Stimulated activated naive CD8-positive, alpha-beta T cell treated with anti-CD3 and anti-CD28 coated beads, Interleukin-15, Interleukin-2, amounts not matched to agents 100 ng/mL and 50 ng/mL, for 24 hours (primary cell): Measurements from ENCODE around the gene TRIP11.
"Not testable (repeated sequence)": the region's sequence is repeated elsewhere in the genome, so short reads cannot be mapped to it uniquely, and the experiment has no call there.

ENCODE experiments used
- H3K27ac Mint-ChIP-seq: one replicate; pipeline ENCODE4 v1.8.0; 2021; ENCODE audit warnings: mild to moderate bottlenecking, mixed read lengths
- H3K27me3 Mint-ChIP-seq: one replicate; pipeline ENCODE4 v1.8.0; 2021; ENCODE audit warnings: mixed read lengths
- H3K36me3 Mint-ChIP-seq: one replicate; pipeline ENCODE4 v1.8.0; 2021; ENCODE audit warnings: low read depth, mixed read lengths
- H3K4me1 Mint-ChIP-seq: one replicate; pipeline ENCODE4 v1.8.0; 2021; ENCODE audit warnings: low read depth, mixed read lengths
- H3K4me3 Mint-ChIP-seq: one replicate; pipeline ENCODE4 v1.8.0; 2021; ENCODE audit warnings: mild to moderate bottlenecking, mixed read lengths
- H3K9me3 Mint-ChIP-seq: one replicate; pipeline ENCODE4 v1.8.0; 2021; ENCODE audit warnings: mixed read lengths

TRIP11 gene

DNA sequence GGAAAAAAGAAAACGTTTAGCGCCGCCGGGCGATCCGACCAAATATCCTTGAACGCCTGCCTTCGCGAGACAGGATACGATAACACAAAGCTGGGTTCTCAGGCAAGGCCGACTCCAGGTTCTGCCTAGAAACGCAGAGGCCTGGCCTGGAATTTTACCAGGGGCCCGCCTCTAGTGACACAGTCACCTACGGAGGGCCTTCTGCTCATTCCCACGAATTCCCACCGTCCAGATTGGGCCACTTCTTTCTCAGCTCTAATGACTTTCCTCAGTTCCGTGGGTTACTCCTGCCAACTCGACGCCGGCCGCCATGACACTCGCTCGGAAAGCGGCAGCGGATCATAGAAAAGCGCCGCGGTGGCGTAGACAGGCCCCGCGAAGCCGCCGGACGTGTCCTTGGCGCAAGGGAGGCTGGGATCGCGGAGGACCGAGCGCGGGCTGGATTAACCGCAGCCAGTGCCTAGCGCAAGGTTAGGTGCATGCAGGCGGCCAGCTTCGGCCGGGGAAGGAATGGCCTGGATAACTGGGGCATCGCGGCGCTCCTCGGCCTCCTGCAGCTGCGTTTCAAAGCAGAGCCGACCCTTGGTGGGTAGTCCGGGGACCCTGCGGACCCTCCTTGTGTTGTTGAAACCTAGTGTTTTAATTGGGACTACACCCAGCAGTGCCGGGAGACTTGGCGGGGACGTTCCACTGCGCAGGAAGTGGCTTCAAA is at the start of gene TRIP11:
Gene TRIP11, minus strand, starts transcription at position 341 of the 712 bp plus-strand sequence. CDS start 374 bp downstream, outside the sequence.
- Mint-ChIP-seq H3K27me3 (no peaks in the 10 kb centered on the region), H3K4me3 (peak within 1 kb of the TSS; percentile 96), H3K4me1 (peaks cover 37% of the 10 kb centered on the region), H3K27ac (peak within 1 kb of the TSS; percentile 97), H3K9me3 (no peaks in the 10 kb centered on the region), H3K36me3 (peaks cover 11% of the 10 kb centered on the region)

DNA sequence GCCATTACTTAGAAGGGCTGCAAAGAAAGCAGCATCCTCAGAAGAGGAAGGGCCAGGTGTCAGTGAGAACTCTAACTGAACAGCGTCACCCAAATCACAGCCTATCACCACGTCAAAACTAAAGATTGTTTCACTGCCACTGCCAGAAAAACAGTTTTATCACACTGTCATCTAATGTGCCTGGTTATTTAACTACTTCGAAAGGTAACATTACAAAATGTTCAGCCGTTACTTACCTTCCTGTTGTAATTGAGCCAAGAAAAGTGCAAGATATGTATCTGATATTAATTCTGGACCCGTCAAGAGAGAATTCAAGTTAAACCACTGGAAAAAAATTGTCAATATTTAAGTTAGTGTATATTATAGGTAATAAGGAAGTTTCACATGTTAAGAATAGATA is 48.6 kb upstream of the TRIP11 start:
- Mint-ChIP-seq H3K4me3 (no peak overlapping the region), H3K27me3 (no peaks in the 10 kb centered on the region), H3K4me1 (no peaks in the 10 kb centered on the region), H3K36me3 (peaks cover 37% of the 10 kb centered on the region), H3K27ac (peak overlapping the region; percentile 10), H3K9me3 (no peaks in the 10 kb centered on the region)

GRCh38 chr14:92074555-92074954 is 34.7 kb upstream of the TRIP11 start:
- Mint-ChIP-seq H3K27me3 (no peaks in the 10 kb centered on the region), H3K9me3 (no peaks in the 10 kb centered on the region), H3K36me3 (peaks cover 28% of the 10 kb centered on the region), H3K4me3 (no peak overlapping the region), H3K4me1 (no peaks in the 10 kb centered on the region), H3K27ac (no peak overlapping the region)

DNA sequence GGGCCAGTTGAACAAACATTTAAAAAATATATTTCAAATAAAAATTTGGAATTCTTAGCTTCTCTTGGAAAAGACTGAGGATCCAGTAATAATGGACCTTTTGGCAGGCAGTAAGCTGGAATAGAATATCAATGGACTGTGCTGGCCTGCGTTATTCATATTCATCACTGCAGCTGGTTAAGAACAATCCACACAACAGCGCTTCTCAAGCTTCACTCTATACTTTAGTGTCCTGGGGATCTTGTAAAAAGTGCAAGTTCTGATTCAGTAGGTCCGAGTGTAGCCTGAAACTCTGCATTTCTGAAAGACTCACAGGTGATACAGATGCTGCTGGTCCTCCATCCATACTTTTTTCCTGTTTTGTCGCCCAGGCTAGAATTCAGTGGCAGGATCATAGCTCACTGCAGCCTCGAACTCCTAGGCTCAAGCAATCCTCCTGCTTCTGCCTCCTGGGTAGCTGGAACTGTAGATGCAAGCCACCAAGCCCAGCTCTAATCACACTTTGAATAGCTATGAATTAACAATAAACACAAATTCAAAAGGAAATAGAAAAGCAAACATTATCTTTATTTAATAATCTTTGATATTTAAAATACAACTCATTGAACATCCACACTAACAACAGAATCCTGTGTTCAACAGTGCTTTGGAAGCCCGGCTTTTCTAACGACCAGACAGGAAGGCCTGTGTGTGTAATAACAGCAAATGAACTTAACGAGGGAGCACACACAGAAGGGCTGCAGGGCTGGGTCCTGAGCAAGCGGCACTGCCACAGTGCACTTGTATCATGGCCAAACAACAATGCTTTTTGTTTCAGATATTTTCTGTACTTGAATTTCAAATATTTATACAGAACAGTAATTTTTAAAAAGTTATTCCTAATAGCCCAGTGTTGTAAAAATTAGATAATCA is 18.4 kb upstream of the TRIP11 start:
- H3K9me3 Mint-ChIP-seq, result no peaks in the 10 kb centered on the region
- H3K27ac Mint-ChIP-seq, result no peak overlapping the region
- no peak overlapping the region for H3K4me3 Mint-ChIP-seq
- no peaks in the 10 kb centered on the region for H3K27me3 Mint-ChIP-seq
- no peaks in the 10 kb centered on the region for H3K4me1 Mint-ChIP-seq
- H3K36me3 Mint-ChIP-seq, result no peaks in the 10 kb centered on the region

DNA sequence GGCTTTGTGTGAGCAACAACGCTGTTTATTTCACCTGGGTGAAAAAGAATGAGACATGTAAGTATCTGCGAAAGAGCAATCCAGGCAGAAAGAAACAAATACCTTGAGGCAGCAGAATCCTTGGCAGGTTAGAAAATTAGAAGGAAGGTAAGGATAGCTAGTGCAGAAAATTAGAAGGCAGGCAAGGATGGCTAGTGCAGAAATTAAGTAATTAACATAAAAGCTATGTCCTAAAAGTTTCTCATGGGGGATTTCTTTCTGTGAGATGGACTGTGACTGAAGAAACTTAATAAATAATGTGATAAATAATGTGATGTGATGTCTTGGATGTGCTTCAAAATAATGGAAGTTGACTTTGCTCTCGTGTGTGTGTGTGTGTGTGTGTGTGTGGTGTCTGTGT is 9.9 kb upstream of the TRIP11 start:
- Mint-ChIP-seq H3K9me3 (peaks cover 16% of the 10 kb centered on the region), H3K27me3 (no peaks in the 10 kb centered on the region), H3K4me3 (no peak overlapping the region), H3K36me3 (peaks cover 24% of the 10 kb centered on the region), H3K4me1 (no peaks in the 10 kb centered on the region), H3K27ac (no peak overlapping the region)

GRCh38 chr14:92049221-92049620 is 9.4 kb upstream of the TRIP11 start:
- H3K4me3 Mint-ChIP-seq, H3K4me1 Mint-ChIP-seq, H3K27ac Mint-ChIP-seq, H3K27me3 Mint-ChIP-seq: not testable (repeated sequence)
- peaks cover 24% of the 10 kb centered on the region for H3K36me3 Mint-ChIP-seq
- peaks cover 16% of the 10 kb centered on the region for H3K9me3 Mint-ChIP-seq

DNA sequence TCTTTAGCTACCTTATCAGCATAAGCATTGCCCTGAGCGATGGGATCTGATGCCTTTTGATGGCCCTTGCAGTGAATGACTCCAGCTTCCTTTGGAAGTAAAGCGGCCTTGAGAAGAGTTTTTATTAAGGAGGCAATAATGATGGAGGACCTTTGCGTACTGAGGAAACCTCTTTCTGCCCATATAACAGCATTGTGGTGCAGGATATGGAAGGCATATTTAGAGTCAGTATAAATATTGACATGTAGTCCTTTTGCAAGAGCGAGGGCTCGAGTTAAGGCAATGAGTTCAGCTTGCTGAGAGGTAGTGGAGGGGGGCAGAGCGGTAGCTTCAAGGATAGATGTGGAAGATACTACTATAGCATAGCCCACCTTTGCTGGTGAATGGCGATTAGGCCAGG is 6.0 kb upstream of the TRIP11 start:
- not testable (repeated sequence) for H3K27me3 Mint-ChIP-seq, H3K4me3 Mint-ChIP-seq, H3K27ac Mint-ChIP-seq, H3K4me1 Mint-ChIP-seq
- peaks cover 16% of the 10 kb centered on the region for H3K9me3 Mint-ChIP-seq
- peaks cover 21% of the 10 kb centered on the region for H3K36me3 Mint-ChIP-seq

DNA sequence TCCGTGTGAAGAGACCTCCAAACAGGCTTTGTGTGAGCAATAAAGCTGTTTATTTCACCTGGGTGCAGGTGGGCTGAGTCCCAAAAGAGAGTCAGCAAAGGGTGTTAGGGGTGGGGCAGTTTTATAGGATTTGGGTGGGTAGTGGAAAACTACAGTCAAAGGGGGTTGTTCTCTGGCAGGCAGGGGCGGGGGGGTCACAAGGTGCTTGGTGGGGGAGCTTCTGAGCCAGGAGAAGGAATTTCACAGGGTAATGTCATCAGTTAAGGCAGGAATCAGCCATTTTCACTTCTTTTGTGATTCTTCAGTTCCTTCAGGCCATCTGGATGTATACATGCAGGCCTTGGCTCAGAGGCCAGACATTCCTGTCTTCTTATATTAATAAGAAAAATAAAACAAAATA is 1.9 kb upstream of the TRIP11 start:
- not testable (repeated sequence) for H3K27ac Mint-ChIP-seq, H3K4me3 Mint-ChIP-seq, H3K27me3 Mint-ChIP-seq, H3K9me3 Mint-ChIP-seq
- Mint-ChIP-seq H3K36me3 (peaks cover 11% of the 10 kb centered on the region), H3K4me1 (peaks cover 27% of the 10 kb centered on the region)

DNA sequence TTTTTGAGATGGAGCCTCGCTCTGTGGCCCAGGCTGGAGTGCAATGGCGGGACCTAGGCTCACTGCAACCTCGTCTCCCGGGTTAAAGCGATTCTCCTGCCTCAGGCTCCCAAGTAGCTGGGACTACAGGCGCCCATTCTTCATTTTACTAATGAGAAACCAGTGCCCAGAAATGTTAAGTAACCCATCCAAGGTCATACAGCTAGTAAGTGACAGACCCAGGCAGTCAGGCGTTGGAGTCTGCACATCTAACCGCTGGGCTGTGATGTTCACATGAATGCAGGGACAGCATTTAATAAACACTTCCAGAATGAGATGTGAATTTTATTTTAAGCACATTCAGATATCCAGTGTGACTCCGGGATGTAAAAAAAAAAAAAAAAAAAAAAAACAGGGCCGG is 1.3 kb upstream of the TRIP11 start:
- no peak overlapping the region for H3K27ac Mint-ChIP-seq
- no peaks in the 10 kb centered on the region for H3K27me3 Mint-ChIP-seq
- H3K4me1 Mint-ChIP-seq, result peaks cover 33% of the 10 kb centered on the region
- peak overlapping the region; percentile 96 for H3K4me3 Mint-ChIP-seq
- no peaks in the 10 kb centered on the region for H3K9me3 Mint-ChIP-seq
- peaks cover 11% of the 10 kb centered on the region for H3K36me3 Mint-ChIP-seq

- Mint-ChIP-seq H3K4me1 (peaks cover 37% of the 10 kb centered on the region), H3K36me3 (peaks cover 11% of the 10 kb centered on the region), H3K27ac (peak overlapping the region; percentile 97), H3K9me3 (no peaks in the 10 kb centered on the region), H3K4me3 (peak overlapping the region; percentile 96), H3K27me3 (no peaks in the 10 kb centered on the region)
These were observed 682 bp upstream of the TRIP11 start for GRCh38 chr14:92040431-92041051.

DNA sequence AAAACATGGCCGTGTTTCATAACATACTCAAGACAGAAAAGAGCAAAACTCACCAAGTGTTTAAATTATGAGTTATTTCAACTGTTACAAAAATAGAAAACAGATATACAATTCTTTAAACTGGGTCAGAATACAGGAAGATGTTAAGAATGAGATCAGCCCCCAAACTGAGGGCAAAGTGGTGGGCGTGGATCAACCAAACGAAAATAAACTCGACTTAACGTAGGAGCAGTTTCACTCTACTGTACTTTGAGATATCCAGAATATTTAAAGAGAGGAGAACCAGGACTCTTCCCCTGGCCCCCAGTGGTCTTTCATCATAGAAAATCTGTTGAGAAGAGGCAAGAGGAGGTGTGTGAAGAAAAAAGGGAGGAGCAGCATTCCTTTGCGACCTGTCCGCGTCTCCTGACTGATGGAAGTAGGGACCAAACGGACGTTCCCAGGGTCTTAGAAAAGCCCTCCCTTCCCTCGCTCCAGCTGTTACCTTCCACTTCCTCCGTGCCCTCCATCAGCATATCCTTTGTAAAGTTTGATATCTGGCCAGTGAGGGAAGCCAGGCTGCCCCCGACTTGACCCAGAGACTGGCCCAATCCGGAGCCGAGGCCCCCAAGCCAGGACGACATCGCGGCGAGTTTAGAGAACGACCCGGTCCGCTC is 668 bp downstream of the TRIP11 start:
- Mint-ChIP-seq H3K9me3 (no peaks in the 10 kb centered on the region), H3K27me3 (no peaks in the 10 kb centered on the region), H3K36me3 (peaks cover 11% of the 10 kb centered on the region), H3K4me3 (peak overlapping the region; percentile 96), H3K27ac (peak overlapping the region; percentile 97), H3K4me1 (peaks cover 42% of the 10 kb centered on the region)

DNA sequence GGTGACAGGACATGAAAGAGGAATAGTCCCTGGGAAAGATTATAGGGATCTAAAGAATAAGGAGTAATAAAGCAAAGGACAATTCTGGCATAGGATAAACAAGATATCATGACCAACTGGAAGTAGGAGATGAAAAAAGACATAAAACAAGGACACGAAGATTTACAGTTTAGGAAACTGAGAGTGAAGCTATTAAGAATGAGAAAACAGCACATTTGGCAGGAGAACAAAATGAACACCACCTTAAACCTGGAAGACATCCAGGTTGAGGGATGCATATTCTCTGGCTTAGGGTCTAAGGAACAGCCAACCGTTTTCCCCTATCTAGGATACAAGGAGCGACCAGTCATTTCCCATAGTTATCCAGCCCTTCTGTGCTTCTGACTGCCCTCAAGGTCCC is 1.9 kb downstream of the TRIP11 start:
- Mint-ChIP-seq H3K4me1 (peaks cover 49% of the 10 kb centered on the region), H3K27ac (peak overlapping the region; percentile 46), H3K4me3 (peak overlapping the region; percentile 96), H3K27me3 (no peaks in the 10 kb centered on the region), H3K36me3 (peaks cover 15% of the 10 kb centered on the region), H3K9me3 (no peaks in the 10 kb centered on the region)

GRCh38 chr14:92035890-92036289 is 4.0 kb downstream of the TRIP11 start:
- Mint-ChIP-seq H3K4me1 (peaks cover 49% of the 10 kb centered on the region), H3K9me3 (no peaks in the 10 kb centered on the region), H3K27me3 (no peaks in the 10 kb centered on the region), H3K36me3 (peaks cover 20% of the 10 kb centered on the region), H3K27ac (no peak overlapping the region), H3K4me3 (no peak overlapping the region)

GRCh38 chr14:92033906-92034687 is 5.8 kb downstream of the TRIP11 start:
- H3K4me3 Mint-ChIP-seq, result no peak overlapping the region

More at GRCh38 chr14:92033906-92034687, 5.8 kb downstream of the TRIP11 start:
- Mint-ChIP-seq H3K27ac (peak overlapping the region; percentile 62), H3K4me1 (peaks cover 46% of the 10 kb centered on the region), H3K9me3 (no peaks in the 10 kb centered on the region), H3K27me3 (no peaks in the 10 kb centered on the region), H3K36me3 (peaks cover 32% of the 10 kb centered on the region)
